Keratinocyte (primary cell): Measurements from ENCODE around the gene LTB4R2. TPM values are rescaled to one million over a fixed set of nuclear protein-coding genes. Genes with fewer than 3 reads are reported as not detected.
A peak's percentile ranks its signal among the peaks of the same experiment; 100 is the strongest.

Source experiments
- DNase-seq: peaks from one replicate; pipeline ENCODE4 v3.0.0-alpha.2; 2011; ENCODE audit warnings: low read depth, missing footprints, low spot score
- FAIRE-seq: peaks from 2 replicates; lab custom pipeline; 2011; peaks lifted over from hg19 to GRCh38; lab: Jason Lieb, UNC
- H2AFZ ChIP-seq: 2 replicates; pipeline ENCODE4 v1.6.0; 2012; ENCODE audit warnings: low read length, control low read depth, inconsistent platforms; ENCODE audit not compliant: control insufficient read depth
- H3K27ac ChIP-seq: 2 replicates; pipeline ENCODE4 v1.5.1; 2011; ENCODE audit warnings: low read length; ENCODE audit not compliant: control insufficient read depth, insufficient read depth
- H3K27me3 ChIP-seq: 3 replicates; pipeline ENCODE4 v1.6.0; 2011; ENCODE audit warnings: low read length; ENCODE audit not compliant: control insufficient read depth, insufficient read depth; ENCODE audit errors: extremely low read depth
- H3K36me3 ChIP-seq, 2 experiments: 2 replicates in 1 of 2; 3 replicates in 1 of 2; pipeline ENCODE4 v1.5.1; 2011; ENCODE audit warnings: low read length in 2 of 2, mild to moderate bottlenecking in 1 of 2; ENCODE audit not compliant: control insufficient read depth in 2 of 2, insufficient read depth in 2 of 2; ENCODE audit errors: extremely low read depth in 1 of 2
- H3K4me1 ChIP-seq: 3 replicates; pipeline ENCODE4 v1.5.1; 2011; ENCODE audit warnings: low read length; ENCODE audit not compliant: control insufficient read depth, insufficient read depth; ENCODE audit errors: extremely low read depth
- H3K4me2 ChIP-seq: 3 replicates; pipeline ENCODE4 v1.6.0; 2011; ENCODE audit warnings: low read depth, low read length; ENCODE audit not compliant: control insufficient read depth, insufficient read depth; ENCODE audit errors: extremely low read depth
- H3K4me3 ChIP-seq, 3 experiments: fragments of 200-600 bp in 1 of 3; sonication (generic) in 1 of 3; 2 replicates in 2 of 3; 3 replicates in 1 of 3; pipeline ENCODE4 v1.5.1; 2011 to 2016; ENCODE audit warnings: low read length in 3 of 3, mild to moderate bottlenecking in 3 of 3, control low read depth in 2 of 3, inconsistent platforms in 1 of 3, low read depth in 1 of 3, mixed read lengths in 1 of 3, mixed run types in 1 of 3, moderate library complexity in 1 of 3; ENCODE audit not compliant: control insufficient read depth in 2 of 3, insufficient read depth in 2 of 3; ENCODE audit errors: extremely low read depth in 1 of 3
- H3K79me2 ChIP-seq: 2 replicates; pipeline ENCODE4 v1.6.0; 2012; ENCODE audit warnings: low read length; ENCODE audit not compliant: control insufficient read depth, insufficient read depth
- H3K9ac ChIP-seq: 3 replicates; pipeline ENCODE4 v1.6.0; 2011; ENCODE audit warnings: low read length; ENCODE audit not compliant: control insufficient read depth, insufficient read depth; ENCODE audit errors: extremely low read depth
- H3K9me1 ChIP-seq: 3 replicates; pipeline ENCODE4 v1.6.0; 2011; ENCODE audit warnings: low read length; ENCODE audit not compliant: control insufficient read depth, insufficient read depth; ENCODE audit errors: extremely low read depth
- H3K9me3 ChIP-seq: 2 replicates; pipeline ENCODE4 v1.5.1; 2012; ENCODE audit warnings: low read depth, low read length; ENCODE audit not compliant: control insufficient read depth
- H4K20me1 ChIP-seq: 3 replicates; pipeline ENCODE4 v1.6.0; 2011; ENCODE audit warnings: low read length; ENCODE audit not compliant: control insufficient read depth, insufficient read depth; ENCODE audit errors: extremely low read depth
- CTCF ChIP-seq, 3 experiments: IDR thresholded peaks in 1 of 3; conservative IDR thresholded peaks in 1 of 3; optimal IDR thresholded peaks in 1 of 3; 2 replicates in 2 of 3; 3 replicates in 1 of 3; pipeline versions ENCODE3 to v1.5.1; 2011; ENCODE audit warnings: low read length in 3 of 3, mild to moderate bottlenecking in 3 of 3, moderate library complexity in 2 of 3, control low read depth in 1 of 3, inconsistent platforms in 1 of 3; ENCODE audit not compliant: insufficient read depth in 2 of 3; ENCODE audit errors: extremely low read depth in 1 of 3
- EZH2 ChIP-seq: IDR thresholded peaks from one replicate; pipeline ENCODE4 v1.6.1; 2012; ENCODE audit warnings: inconsistent platforms, mild to moderate bottlenecking, low read length, moderate library complexity
- dilution Hi-C: fragments of 300-500 bp; cut with MboI; formaldehyde crosslinking; loops from one replicate; pipeline ENCODE4 v1.7.0; 2020; ENCODE audit warnings: low sequenced_read_pairs; ENCODE audit not compliant: extremely low pct_ligation_motif_present
- polyA plus RNA-seq, 5 experiments: library from polyadenylated mRNA; depleted of rRNA in 3 of 5; stranded (reverse) in 3 of 5; stranded (forward) in 1 of 5; unstranded in 1 of 5; fragments of >200 nt; gene quantifications; 1 replicate in 1 of 5; 2 replicates in 3 of 5; 3 replicates in 1 of 5; pipeline versions ENCODE4 v1.2.1 to v1.2.3, GENCODE V29; 2011 to 2012; ENCODE audit warnings: missing spikeins in 2 of 5, low read depth in 1 of 5, low replicate concordance in 1 of 5

The LTB4R2 gene
- polyA plus RNA-seq, 1 donor (not counting 4 experiments of a cell fraction or from before 2014, with no cell fraction given), result 7.9 TPM

- peak within 1 kb of the TSS in 2 of 3 experiments; percentile 56 to 66 for H3K4me3 ChIP-seq
- FAIRE-seq, result no peak
- H3K79me2 ChIP-seq, result no peaks in the 10 kb centered on the region
- peak within 1 kb of the TSS; percentile 44 for H3K9ac ChIP-seq
- DNase-seq, result no peak
- peak within 1 kb of the TSS; percentile 49 for H2AFZ ChIP-seq
- peak within 1 kb of the TSS; percentile 89 for H3K4me2 ChIP-seq
- dilution Hi-C loops, result no loop called here
- H3K27me3 ChIP-seq, result peaks cover 16% of the 10 kb centered on the region
- H3K27ac ChIP-seq, result no peak within 1 kb of the TSS
- peaks cover 0 to 2% of the 10 kb centered on the region in 2 experiments for H3K36me3 ChIP-seq
- peaks cover 29% of the 10 kb centered on the region for H3K4me1 ChIP-seq
- no peaks in the 10 kb centered on the region for H3K9me1 ChIP-seq
- no peak for TF ChIP-seq CTCF (optimal IDR thresholded peaks at IDR 0.05 in 1 of 3, IDR thresholded peaks at IDR 0.05 in 1 of 3, conservative IDR thresholded peaks at IDR 0.05 in 1 of 3; ENCODE audit: extremely low read depth in 1 of 3, insufficient read depth in 2 of 3, low read length in 3 of 3)
- peak; percentile 46 for TF ChIP-seq EZH2
- H4K20me1 ChIP-seq, result no peaks in the 10 kb centered on the region
- H3K9me3 ChIP-seq, result no peaks in the 10 kb centered on the region
These were observed 24.7 kb downstream of the LTB4R2 start, which contains the start of gene ADCY4 for GRCh38 chr14:24334431-24335291. Gene ADCY4, minus strand, starts transcription at chr14:24335071. Its CDS starts 419 bp downstream, at chr14:24334652.

- Histone ChIP-seq H3K4me2 (no peak overlapping the region), H3K36me3 (peaks cover 0 to 2% of the 10 kb centered on the region in 2 experiments), H3K27ac (no peak overlapping the region), H3K9ac (no peak overlapping the region), H4K20me1 (no peaks in the 10 kb centered on the region), H3K9me3 (no peaks in the 10 kb centered on the region), H3K4me1 (peaks cover 29% of the 10 kb centered on the region), H3K79me2 (no peaks in the 10 kb centered on the region), H3K4me3 (no peak overlapping the region), H3K9me1 (no peaks in the 10 kb centered on the region), H3K27me3 (peaks cover 16% of the 10 kb centered on the region), H2AFZ (no peak overlapping the region)
- dilution Hi-C loops, result no loop called here
- DNase-seq (no peak), FAIRE-seq (no peak)
- TF ChIP-seq EZH2 (no peak), CTCF (optimal IDR thresholded peaks at IDR 0.05 in 1 of 3, IDR thresholded peaks at IDR 0.05 in 1 of 3, conservative IDR thresholded peaks at IDR 0.05 in 1 of 3; ENCODE audit: extremely low read depth in 1 of 3, insufficient read depth in 2 of 3, low read length in 3 of 3) (no peak)
These were observed 25.7 kb downstream of the LTB4R2 start for GRCh38 chr14:24335461-24336171.
